Mesothelial cell of epicardium (in vitro differentiated cells): ENCODE data around the gene MAP1S. TPM values are rescaled to one million over a fixed set of nuclear protein-coding genes. Genes with fewer than 3 reads are reported as not detected.

Experiments
- DNase-seq, 2 experiments: peaks; one replicate each; pipeline ENCODE4 v3.0.0; 2021; ENCODE audit warnings: low spot score in 2 of 2; ENCODE audit not compliant: unreplicated experiment in 2 of 2
- H3K27ac Mint-ChIP-seq: 2 replicates; pipeline ENCODE4 v1.8.0; 2021; ENCODE audit warnings: mixed read lengths
- H3K27me3 Mint-ChIP-seq: 2 replicates; pipeline ENCODE4 v1.8.0; 2021; ENCODE audit warnings: low read depth, mixed read lengths
- H3K36me3 Mint-ChIP-seq: 2 replicates; pipeline ENCODE4 v1.8.0; 2021; ENCODE audit warnings: mixed read lengths
- H3K4me1 Mint-ChIP-seq: 2 replicates; pipeline ENCODE4 v1.8.0; 2021; ENCODE audit warnings: mixed read lengths
- H3K4me3 Mint-ChIP-seq: 2 replicates; pipeline ENCODE4 v1.8.0; 2021; ENCODE audit warnings: mild to moderate bottlenecking, moderate library complexity, mixed read lengths
- H3K9me3 Mint-ChIP-seq: 2 replicates; pipeline ENCODE4 v1.8.0; 2021; ENCODE audit warnings: mixed read lengths
- total RNA-seq: library from RNA; stranded (reverse); gene quantifications from 3 replicates; pipeline ENCODE4 v1.2.1, GENCODE V29; 2021
- TF ChIP-seq, protein P1 (sequence below): fragments of 200-600 bp; sonication (generic); IDR thresholded peaks from one replicate; pipeline ENCODE4 v1.5.0; 2021; ENCODE audit warnings: antibody characterized with exemption; ENCODE audit not compliant: unreplicated experiment

Gene MAP1S
- total RNA-seq, 1 donor from 2014 or later = 66.1 TPM

DNA sequence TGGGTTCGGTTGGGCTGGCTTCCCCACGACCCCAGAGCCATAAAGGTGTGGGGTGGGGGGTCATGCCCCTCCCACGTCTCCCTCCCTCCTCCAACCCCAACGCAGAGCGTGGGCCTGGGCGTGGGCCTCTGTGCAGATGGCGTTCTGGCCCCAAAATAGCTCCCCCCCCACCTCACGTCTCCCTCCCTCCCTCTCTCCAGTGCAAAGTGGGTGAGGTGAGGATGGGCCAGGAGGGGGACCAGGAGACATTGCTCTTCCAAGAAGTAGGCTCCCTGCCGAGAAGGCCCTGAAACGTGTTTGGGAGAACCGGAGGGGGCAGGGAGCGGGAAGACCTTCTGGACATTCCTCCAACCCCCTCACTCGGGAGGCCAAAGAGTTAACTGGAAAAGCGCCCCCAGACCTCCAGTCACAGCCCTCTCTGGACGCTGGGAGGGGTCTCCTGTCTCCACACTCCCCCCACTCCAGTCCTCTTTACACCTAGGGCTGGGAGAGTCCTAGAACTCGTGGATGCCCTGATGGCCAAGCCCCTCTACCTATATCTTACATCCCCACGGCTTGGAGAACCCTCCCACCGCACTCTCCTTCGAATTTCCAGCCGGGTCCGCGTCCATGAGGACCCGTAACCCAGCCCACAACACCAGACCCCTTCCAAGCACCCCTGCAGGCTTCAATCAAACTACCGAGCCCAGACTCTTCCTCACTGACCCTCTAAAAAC lies 32.0 kb upstream of the MAP1S start:
- Mint-ChIP-seq H3K4me3 (peak overlapping the region; percentile 28), H3K9me3 (no peaks in the 10 kb centered on the region), H3K36me3 (no peaks in the 10 kb centered on the region), H3K27ac (no peak overlapping the region), H3K27me3 (peaks cover 80% of the 10 kb centered on the region), H3K4me1 (peaks cover 9% of the 10 kb centered on the region)
- no peak for DNase-seq
- TF ChIP-seq, protein P1, sequence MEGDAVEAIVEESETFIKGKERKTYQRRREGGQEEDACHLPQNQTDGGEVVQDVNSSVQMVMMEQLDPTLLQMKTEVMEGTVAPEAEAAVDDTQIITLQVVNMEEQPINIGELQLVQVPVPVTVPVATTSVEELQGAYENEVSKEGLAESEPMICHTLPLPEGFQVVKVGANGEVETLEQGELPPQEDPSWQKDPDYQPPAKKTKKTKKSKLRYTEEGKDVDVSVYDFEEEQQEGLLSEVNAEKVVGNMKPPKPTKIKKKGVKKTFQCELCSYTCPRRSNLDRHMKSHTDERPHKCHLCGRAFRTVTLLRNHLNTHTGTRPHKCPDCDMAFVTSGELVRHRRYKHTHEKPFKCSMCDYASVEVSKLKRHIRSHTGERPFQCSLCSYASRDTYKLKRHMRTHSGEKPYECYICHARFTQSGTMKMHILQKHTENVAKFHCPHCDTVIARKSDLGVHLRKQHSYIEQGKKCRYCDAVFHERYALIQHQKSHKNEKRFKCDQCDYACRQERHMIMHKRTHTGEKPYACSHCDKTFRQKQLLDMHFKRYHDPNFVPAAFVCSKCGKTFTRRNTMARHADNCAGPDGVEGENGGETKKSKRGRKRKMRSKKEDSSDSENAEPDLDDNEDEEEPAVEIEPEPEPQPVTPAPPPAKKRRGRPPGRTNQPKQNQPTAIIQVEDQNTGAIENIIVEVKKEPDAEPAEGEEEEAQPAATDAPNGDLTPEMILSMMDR = no peak

- peaks cover 9% of the 10 kb centered on the region for H3K4me1 Mint-ChIP-seq
- H3K9me3 Mint-ChIP-seq = no peaks in the 10 kb centered on the region
- H3K27ac Mint-ChIP-seq = no peak within 1 kb of the TSS
- peak within 1 kb of the TSS; percentile 28 for H3K4me3 Mint-ChIP-seq
- H3K27me3 Mint-ChIP-seq = peaks cover 78% of the 10 kb centered on the region
- peak; percentile 65 to 86 for DNase-seq
- TF ChIP-seq, protein P1 = no peak
- no peaks in the 10 kb centered on the region for H3K36me3 Mint-ChIP-seq
Measured at GRCh38 chr19:17687857-17688784, 31.2 kb upstream of the MAP1S start, which contains the start of gene UNC13A. Gene UNC13A (minus strand): TSS chr19:17688354. CDS start chr19:17688199, 155 bp downstream.

DNA sequence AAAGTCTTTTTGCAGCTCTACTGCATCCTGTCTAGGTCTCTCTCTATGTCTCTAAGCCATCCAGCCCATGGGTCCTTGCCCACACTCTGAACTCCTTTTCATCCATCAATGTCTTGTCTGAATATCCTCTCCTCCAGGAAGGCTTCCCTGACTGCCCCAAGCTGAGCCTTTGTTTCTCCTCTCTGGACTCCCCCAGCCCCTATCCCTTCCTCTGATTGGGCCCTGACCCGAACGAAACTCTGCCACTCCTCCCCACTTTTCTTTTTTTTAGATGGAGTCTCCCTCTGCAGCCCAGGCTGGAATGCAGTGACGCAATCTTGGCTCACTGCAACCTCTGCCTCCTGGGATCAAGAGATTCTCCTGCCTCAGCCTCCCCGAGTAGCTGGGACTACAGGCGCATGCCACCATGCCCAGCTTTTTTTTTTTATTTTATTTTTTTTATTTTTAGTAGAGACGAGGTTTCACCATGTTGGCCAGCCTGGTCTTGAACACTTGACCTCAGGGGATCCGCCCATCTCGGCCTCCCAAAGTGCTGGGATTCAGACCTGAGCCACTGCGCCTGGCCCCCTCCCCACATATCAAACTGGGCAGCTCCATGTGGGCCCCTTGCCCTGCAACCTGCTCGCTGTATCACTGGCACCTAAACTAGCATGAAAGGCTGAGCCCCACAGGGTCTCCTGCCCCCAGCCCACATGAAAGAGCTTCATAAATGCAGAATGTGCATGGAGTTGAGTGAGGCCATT lies 30.3 kb upstream of the MAP1S start:
- Mint-ChIP-seq H3K4me3 (peak overlapping the region; percentile 16), H3K4me1 (peaks cover 9% of the 10 kb centered on the region), H3K27me3 (peaks cover 73% of the 10 kb centered on the region), H3K9me3 (no peaks in the 10 kb centered on the region), H3K27ac (no peak overlapping the region), H3K36me3 (no peaks in the 10 kb centered on the region)
- TF ChIP-seq, protein P1 = no peak
- no peak for DNase-seq

GRCh38 chr19:17692566-17692965 lies 26.7 kb upstream of the MAP1S start:
- Mint-ChIP-seq H3K4me1 (peaks cover 5% of the 10 kb centered on the region), H3K27ac (no peak overlapping the region), H3K9me3 (no peaks in the 10 kb centered on the region), H3K36me3 (no peaks in the 10 kb centered on the region), H3K27me3 (peaks cover 68% of the 10 kb centered on the region), H3K4me3 (no peak overlapping the region)
- TF ChIP-seq, protein P1 = no peak
- DNase-seq = no peak

- H3K9me3 Mint-ChIP-seq = no peaks in the 10 kb centered on the region
- TF ChIP-seq, protein P1 = no peak
- no peak overlapping the region for H3K27ac Mint-ChIP-seq
- no peaks in the 10 kb centered on the region for H3K36me3 Mint-ChIP-seq
- no peak overlapping the region for H3K4me3 Mint-ChIP-seq
- H3K27me3 Mint-ChIP-seq = peaks cover 64% of the 10 kb centered on the region
- no peaks in the 10 kb centered on the region for H3K4me1 Mint-ChIP-seq
- no peak for DNase-seq
Measured at GRCh38 chr19:17695198-17695597, 24.1 kb upstream of the MAP1S start.
